ENCODE measurements around the gene PRM2.

The PRM2 gene, protein sequence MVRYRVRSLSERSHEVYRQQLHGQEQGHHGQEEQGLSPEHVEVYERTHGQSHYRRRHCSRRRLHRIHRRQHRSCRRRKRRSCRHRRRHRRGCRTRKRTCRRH

GRCh38 chr16:11276143-11276895 is at the start of gene PRM2:
Gene PRM2, minus strand, starts transcription at chr16:11276480. Its CDS starts 110 bp downstream, at chr16:11276370.
- H3K27ac ChIP-seq: no peak within 1 kb of the TSS
- no peaks in the 10 kb centered on the region for H3K9me3 ChIP-seq
- no peak for TF ChIP-seq CTCF (IDR thresholded peaks at IDR 0.05)
- no peaks in the 10 kb centered on the region for H3K4me1 ChIP-seq (ENCODE audit: control insufficient read depth in 1 of 2, insufficient read depth in 1 of 2, low read depth in 1 of 2, low read length in 1 of 2)
- no peaks in the 10 kb centered on the region for H3K27me3 ChIP-seq
- no peak within 1 kb of the TSS for H3K4me3 ChIP-seq (ENCODE audit: low read depth in 1 of 2, low read length in 1 of 2)
- H3K36me3 ChIP-seq: no peaks in the 10 kb centered on the region

GRCh38 chr16:11325404-11326083 is 49.3 kb upstream of the PRM2 start:
- TF ChIP-seq CTCF (IDR thresholded peaks at IDR 0.05): no peak
- Histone ChIP-seq H3K27me3 (no peaks in the 10 kb centered on the region), H3K27ac (no peak overlapping the region), H3K9me3 (no peaks in the 10 kb centered on the region), H3K36me3 (no peaks in the 10 kb centered on the region), H3K4me3 (ENCODE audit: low read depth in 1 of 2, low read length in 1 of 2) (no peak overlapping the region), H3K4me1 (ENCODE audit: control insufficient read depth in 1 of 2, insufficient read depth in 1 of 2, low read depth in 1 of 2, low read length in 1 of 2) (peaks cover 2 to 9% of the 10 kb centered on the region in 2 experiments)

DNA sequence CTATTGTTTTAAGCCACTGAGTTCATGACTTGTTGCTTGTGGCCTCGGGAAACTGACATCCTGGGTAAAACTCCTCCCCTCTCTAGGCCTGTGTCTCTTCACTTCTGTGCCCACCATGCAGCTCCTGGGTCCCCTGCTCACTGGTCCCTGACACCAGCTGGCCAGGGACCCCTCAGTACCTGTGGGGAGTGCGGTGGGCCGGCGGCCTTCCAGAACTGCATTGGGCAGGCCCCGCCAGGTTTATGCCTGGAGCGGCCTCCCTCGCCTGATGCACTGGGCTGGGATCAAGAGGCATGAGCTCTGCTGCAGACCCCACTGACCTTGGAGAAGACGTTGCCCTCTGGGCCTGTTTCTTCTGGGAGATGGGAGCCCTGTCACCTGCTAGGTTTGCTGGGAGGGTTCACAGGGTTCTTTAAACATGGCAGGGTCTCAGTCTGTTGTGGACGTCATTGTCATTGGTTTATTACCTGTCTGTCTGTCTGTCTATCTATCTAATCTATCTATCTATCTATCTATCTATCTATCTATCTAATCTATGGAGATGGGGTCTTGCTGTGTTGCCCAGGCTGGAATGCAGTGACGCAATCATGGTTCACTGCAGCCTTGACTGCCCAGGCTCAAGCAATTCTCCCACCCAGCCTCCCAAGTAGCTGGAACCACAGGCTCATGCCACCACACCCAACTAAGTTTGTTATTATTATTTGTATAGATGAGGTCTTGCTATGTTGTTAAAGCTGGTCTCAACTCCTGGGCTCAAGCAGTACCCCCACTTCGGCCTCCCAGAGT is 47.5 kb upstream of the PRM2 start:
- no peak overlapping the region for H3K27ac ChIP-seq
- H3K4me1 ChIP-seq (ENCODE audit: control insufficient read depth in 1 of 2, insufficient read depth in 1 of 2, low read depth in 1 of 2, low read length in 1 of 2): peaks cover under 1 to 4% of the 10 kb centered on the region in 2 experiments
- H3K4me3 ChIP-seq (ENCODE audit: low read depth in 1 of 2, low read length in 1 of 2): no peak overlapping the region
- H3K36me3 ChIP-seq: no peaks in the 10 kb centered on the region
- H3K27me3 ChIP-seq: no peaks in the 10 kb centered on the region
- no peak for TF ChIP-seq CTCF (IDR thresholded peaks at IDR 0.05)
- H3K9me3 ChIP-seq: no peaks in the 10 kb centered on the region

DNA sequence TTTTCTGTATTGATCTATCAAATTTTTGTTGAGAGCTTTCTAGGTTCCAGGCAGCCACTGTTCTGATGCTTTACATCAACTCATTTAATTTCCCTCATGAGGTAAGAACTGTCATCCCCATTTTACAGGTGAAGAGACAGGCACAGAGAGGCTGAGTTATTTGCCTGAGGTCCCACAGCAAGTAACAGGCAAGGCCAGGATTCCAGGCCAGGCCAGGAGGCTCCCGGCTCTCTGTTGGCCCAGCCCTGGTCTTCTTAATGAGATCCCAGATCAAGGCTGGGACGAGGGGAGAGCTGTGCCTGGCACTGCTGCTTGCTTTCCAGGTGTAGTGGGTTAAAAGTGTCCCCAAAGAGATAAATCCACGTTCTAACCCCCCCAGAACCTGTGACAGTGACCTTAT is 46.5 kb upstream of the PRM2 start:
- H3K36me3 ChIP-seq: no peaks in the 10 kb centered on the region
- no peaks in the 10 kb centered on the region for H3K9me3 ChIP-seq
- no peak overlapping the region for H3K27ac ChIP-seq
- H3K27me3 ChIP-seq: no peaks in the 10 kb centered on the region
- no peaks in the 10 kb centered on the region for H3K4me1 ChIP-seq (ENCODE audit: control insufficient read depth in 1 of 2, insufficient read depth in 1 of 2, low read depth in 1 of 2, low read length in 1 of 2)
- no peak overlapping the region for H3K4me3 ChIP-seq (ENCODE audit: low read depth in 1 of 2, low read length in 1 of 2)
- TF ChIP-seq CTCF (IDR thresholded peaks at IDR 0.05): no peak

- no peak for TF ChIP-seq CTCF (IDR thresholded peaks at IDR 0.05)
- Histone ChIP-seq H3K9me3 (no peaks in the 10 kb centered on the region), H3K27me3 (no peaks in the 10 kb centered on the region), H3K36me3 (no peaks in the 10 kb centered on the region), H3K27ac (no peak overlapping the region), H3K4me3 (ENCODE audit: low read depth in 1 of 2, low read length in 1 of 2) (no peak overlapping the region), H3K4me1 (ENCODE audit: control insufficient read depth in 1 of 2, insufficient read depth in 1 of 2, low read depth in 1 of 2, low read length in 1 of 2) (no peaks in the 10 kb centered on the region)
These were observed 45.4 kb upstream of the PRM2 start for GRCh38 chr16:11321662-11322061.
